Activated CD4-positive, alpha-beta T cell treated with anti-CD3 and anti-CD28 coated beads, Interleukin-10, Interleukin-2, amounts not matched to agents 100 ng/mL and 50 ng/mL, durations not matched to agents 16 hours and 8 hours (primary cell): Measurements from ENCODE around the gene WIPF3.
"Not testable (repeated sequence)": the region's sequence is repeated elsewhere in the genome, so short reads cannot be mapped to it uniquely, and the experiment has no call there.

Experiments used
- DNase-seq: peaks from one replicate; pipeline ENCODE4 v3.0.0-alpha.2; 2020

WIPF3 gene

GRCh38 chr7:29958667-29959358 is 152.5 kb downstream of the WIPF3 start:
- no peak for DNase-seq

GRCh38 chr7:29961611-29962010 is 155.3 kb downstream of the WIPF3 start:
- DNase-seq, result not testable (repeated sequence)

- DNase-seq, result no peak
These were observed 155.7 kb downstream of the WIPF3 start for GRCh38 chr7:29962035-29962434.

GRCh38 chr7:29965030-29965429 is 158.7 kb downstream of the WIPF3 start:
- no peak for DNase-seq
